ENCODE results near the gene SLC9A2.

SLC9A2 gene

GRCh38 chr2:102660070-102660469 is 40.7 kb downstream of the SLC9A2 start:
- no peak for TF ChIP-seq CTCF (IDR thresholded peaks at IDR 0.05; ENCODE audit: insufficient read depth, low read depth, low read length, missing control alignments)
- H3K4me3 ChIP-seq (ENCODE audit: low read length): no peak overlapping the region
- DNase-seq (ENCODE audit: low read depth): no peak

GRCh38 chr2:102660574-102660973 is 41.2 kb downstream of the SLC9A2 start:
- H3K4me3 ChIP-seq (ENCODE audit: low read length): no peak overlapping the region
- TF ChIP-seq CTCF (IDR thresholded peaks at IDR 0.05; ENCODE audit: insufficient read depth, low read depth, low read length, missing control alignments): no peak
- peak; percentile 62 for DNase-seq (ENCODE audit: low read depth)

- no peak overlapping the region for H3K4me3 ChIP-seq (ENCODE audit: low read length)
- DNase-seq (ENCODE audit: low read depth): no peak
- TF ChIP-seq CTCF (IDR thresholded peaks at IDR 0.05; ENCODE audit: insufficient read depth, low read depth, low read length, missing control alignments): no peak
These were observed 42.5 kb downstream of the SLC9A2 start for GRCh38 chr2:102661846-102662245.

GRCh38 chr2:102662833-102663232 is 43.5 kb downstream of the SLC9A2 start:
- H3K4me3 ChIP-seq (ENCODE audit: low read length): no peak overlapping the region
- no peak for DNase-seq (ENCODE audit: low read depth)
- TF ChIP-seq CTCF (IDR thresholded peaks at IDR 0.05; ENCODE audit: insufficient read depth, low read depth, low read length, missing control alignments): no peak

- no peak overlapping the region for H3K4me3 ChIP-seq (ENCODE audit: low read length)
- no peak for TF ChIP-seq CTCF (IDR thresholded peaks at IDR 0.05; ENCODE audit: insufficient read depth, low read depth, low read length, missing control alignments)
- no peak for DNase-seq (ENCODE audit: low read depth)
These were observed 44.0 kb downstream of the SLC9A2 start for GRCh38 chr2:102663381-102663780.

- DNase-seq (ENCODE audit: low read depth): peak; percentile 100
- H3K4me3 ChIP-seq (ENCODE audit: low read length): no peak overlapping the region
- TF ChIP-seq CTCF (IDR thresholded peaks at IDR 0.05; ENCODE audit: insufficient read depth, low read depth, low read length, missing control alignments): no peak
These were observed 45.1 kb downstream of the SLC9A2 start for GRCh38 chr2:102664471-102664909.

- no peak for DNase-seq (ENCODE audit: low read depth)
- TF ChIP-seq CTCF (IDR thresholded peaks at IDR 0.05; ENCODE audit: insufficient read depth, low read depth, low read length, missing control alignments): no peak
- no peak overlapping the region for H3K4me3 ChIP-seq (ENCODE audit: low read length)
These were observed 47.7 kb downstream of the SLC9A2 start for GRCh38 chr2:102667072-102667471.

Data from epithelial cell of esophagus (primary cell).